SK-N-SH treated with all-trans-retinoic acid at 6 μM for 48 hours (cell line): Measurements from ENCODE around the gene NINL.

ENCODE experiments used
- ATAC-seq: fragments of 200-7000 bp; cut with Tn5 transposase; 3 replicates; pipeline ENCODE4 v1.9.1; 2020; ENCODE audit warnings: mild to moderate bottlenecking, moderate library complexity
- BACH2 ChIP-seq: fragments of 250-450 bp; sonication (Bioruptor Pico); IDR thresholded peaks from 2 replicates; pipeline ENCODE4 v1.9.0; 2021; ENCODE audit warnings: mild to moderate bottlenecking, borderline replicate concordance
- CREB5 ChIP-seq: fragments of 250-450 bp; sonication (Bioruptor Pico); IDR thresholded peaks from 2 replicates; pipeline ENCODE4 v1.5.1; 2020; ENCODE audit warnings: low read depth, mild to moderate bottlenecking, moderate library complexity
- ESRRG ChIP-seq: fragments of 250-450 bp; sonication (Bioruptor Pico); IDR thresholded peaks from 2 replicates; pipeline ENCODE4 v1.6.1; 2021; ENCODE audit warnings: mild to moderate bottlenecking
- ISL1 ChIP-seq: fragments of 250-450 bp; sonication (Bioruptor Pico); IDR thresholded peaks from 2 replicates; pipeline ENCODE4 v2.1.2; 2022; ENCODE audit warnings: mild to moderate bottlenecking, moderate library complexity
- OSR1 ChIP-seq: fragments of 250-450 bp; sonication (Bioruptor Pico); IDR thresholded peaks from 2 replicates; pipeline ENCODE4 v1.8.0; 2022; ENCODE audit warnings: moderate library complexity, mild to moderate bottlenecking, inconsistent platforms
- PATZ1 ChIP-seq: fragments of 250-450 bp; sonication (Bioruptor Pico); IDR thresholded peaks from 2 replicates; pipeline ENCODE4 v1.8.0; 2020; ENCODE audit warnings: mild to moderate bottlenecking, moderate library complexity, borderline replicate concordance
- PPARA ChIP-seq: fragments of 250-450 bp; sonication (Bioruptor Pico); IDR thresholded peaks from 2 replicates; pipeline ENCODE4 v1.5.0; 2020; ENCODE audit warnings: mild to moderate bottlenecking, borderline replicate concordance
- SNAI2 ChIP-seq: fragments of 250-450 bp; sonication (Bioruptor Pico); IDR thresholded peaks from 2 replicates; pipeline ENCODE4 v1.5.0; 2020; ENCODE audit warnings: mild to moderate bottlenecking, moderate library complexity
- TSHZ2 ChIP-seq: fragments of 250-450 bp; sonication (Bioruptor Pico); IDR thresholded peaks from 2 replicates; pipeline ENCODE4 v1.5.0; 2020; ENCODE audit warnings: mild to moderate bottlenecking, moderate library complexity
- ZFP30 ChIP-seq: fragments of 450-650 bp; formaldehyde crosslinking; IDR thresholded peaks from 2 replicates; pipeline ENCODE4 v1.5.0; 2022; ENCODE audit warnings: mild to moderate bottlenecking, moderate library complexity
- ZNF565 ChIP-seq: fragments of 450-650 bp; formaldehyde crosslinking; conservative IDR thresholded peaks from 2 replicates; pipeline ENCODE4 v1.5.0; 2020; ENCODE audit warnings: low read depth, mild to moderate bottlenecking, moderate library complexity
- ZNF70 ChIP-seq: fragments of 450-650 bp; formaldehyde crosslinking; IDR thresholded peaks from 2 replicates; pipeline ENCODE4 v1.5.0; 2020; ENCODE audit warnings: mild to moderate bottlenecking, moderate library complexity
- ZNF8 ChIP-seq: fragments of 450-650 bp; formaldehyde crosslinking; IDR thresholded peaks from 2 replicates; pipeline ENCODE4 v1.5.0; 2020; ENCODE audit warnings: mild to moderate bottlenecking, moderate library complexity
- TF ChIP-seq, protein P1 (sequence below): fragments of 250-450 bp; sonication (Bioruptor Pico); IDR thresholded peaks from 2 replicates; pipeline ENCODE4 v1.5.1; 2021; ENCODE audit warnings: mild to moderate bottlenecking, moderate library complexity
- TF ChIP-seq, protein P2 (sequence below): fragments of 250-450 bp; sonication (Bioruptor Pico); IDR thresholded peaks from 2 replicates; pipeline ENCODE4 v1.8.0; 2021; ENCODE audit warnings: low read depth, mild to moderate bottlenecking, moderate library complexity, borderline replicate concordance

The NINL gene

GRCh38 chr20:25497586-25498279, 87.6 kb downstream of the NINL start (continued):
- TF ChIP-seq, protein P1, sequence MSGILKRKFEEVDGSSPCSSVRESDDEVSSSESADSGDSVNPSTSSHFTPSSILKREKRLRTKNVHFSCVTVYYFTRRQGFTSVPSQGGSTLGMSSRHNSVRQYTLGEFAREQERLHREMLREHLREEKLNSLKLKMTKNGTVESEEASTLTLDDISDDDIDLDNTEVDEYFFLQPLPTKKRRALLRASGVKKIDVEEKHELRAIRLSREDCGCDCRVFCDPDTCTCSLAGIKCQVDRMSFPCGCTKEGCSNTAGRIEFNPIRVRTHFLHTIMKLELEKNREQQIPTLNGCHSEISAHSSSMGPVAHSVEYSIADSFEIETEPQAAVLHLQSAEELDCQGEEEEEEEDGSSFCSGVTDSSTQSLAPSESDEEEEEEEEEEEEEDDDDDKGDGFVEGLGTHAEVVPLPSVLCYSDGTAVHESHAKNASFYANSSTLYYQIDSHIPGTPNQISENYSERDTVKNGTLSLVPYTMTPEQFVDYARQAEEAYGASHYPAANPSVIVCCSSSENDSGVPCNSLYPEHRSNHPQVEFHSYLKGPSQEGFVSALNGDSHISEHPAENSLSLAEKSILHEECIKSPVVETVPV (CRISPR knock-in tag) = no peak
- no peak for TF ChIP-seq OSR1 (CRISPR knock-in tag)
- no peak for TF ChIP-seq ZNF565
- TF ChIP-seq TSHZ2 (CRISPR knock-in tag) = no peak

GRCh38 chr20:25496968-25497401, 88.3 kb downstream of the NINL start:
- TF ChIP-seq ESRRG (CRISPR knock-in tag) (no peak), OSR1 (CRISPR knock-in tag) (no peak)
- no peak; the same call in 2 of the 3 replicates for ATAC-seq

- ATAC-seq = no peak
- no peak for TF ChIP-seq ZNF70
- no peak for TF ChIP-seq ZFP30 (CRISPR knock-in tag)
- TF ChIP-seq, protein P2, sequence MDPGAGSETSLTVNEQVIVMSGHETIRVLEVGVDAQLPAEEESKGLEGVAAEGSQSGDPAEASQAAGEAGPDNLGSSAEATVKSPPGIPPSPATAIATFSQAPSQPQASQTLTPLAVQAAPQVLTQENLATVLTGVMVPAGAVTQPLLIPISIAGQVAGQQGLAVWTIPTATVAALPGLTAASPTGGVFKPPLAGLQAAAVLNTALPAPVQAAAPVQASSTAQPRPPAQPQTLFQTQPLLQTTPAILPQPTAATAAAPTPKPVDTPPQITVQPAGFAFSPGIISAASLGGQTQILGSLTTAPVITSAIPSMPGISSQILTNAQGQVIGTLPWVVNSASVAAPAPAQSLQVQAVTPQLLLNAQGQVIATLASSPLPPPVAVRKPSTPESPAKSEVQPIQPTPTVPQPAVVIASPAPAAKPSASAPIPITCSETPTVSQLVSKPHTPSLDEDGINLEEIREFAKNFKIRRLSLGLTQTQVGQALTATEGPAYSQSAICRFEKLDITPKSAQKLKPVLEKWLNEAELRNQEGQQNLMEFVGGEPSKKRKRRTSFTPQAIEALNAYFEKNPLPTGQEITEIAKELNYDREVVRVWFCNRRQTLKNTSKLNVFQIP (CRISPR knock-in tag) = no peak
- no peak for TF ChIP-seq BACH2
These were observed 89.0 kb downstream of the NINL start for GRCh38 chr20:25496165-25496967.

DNA sequence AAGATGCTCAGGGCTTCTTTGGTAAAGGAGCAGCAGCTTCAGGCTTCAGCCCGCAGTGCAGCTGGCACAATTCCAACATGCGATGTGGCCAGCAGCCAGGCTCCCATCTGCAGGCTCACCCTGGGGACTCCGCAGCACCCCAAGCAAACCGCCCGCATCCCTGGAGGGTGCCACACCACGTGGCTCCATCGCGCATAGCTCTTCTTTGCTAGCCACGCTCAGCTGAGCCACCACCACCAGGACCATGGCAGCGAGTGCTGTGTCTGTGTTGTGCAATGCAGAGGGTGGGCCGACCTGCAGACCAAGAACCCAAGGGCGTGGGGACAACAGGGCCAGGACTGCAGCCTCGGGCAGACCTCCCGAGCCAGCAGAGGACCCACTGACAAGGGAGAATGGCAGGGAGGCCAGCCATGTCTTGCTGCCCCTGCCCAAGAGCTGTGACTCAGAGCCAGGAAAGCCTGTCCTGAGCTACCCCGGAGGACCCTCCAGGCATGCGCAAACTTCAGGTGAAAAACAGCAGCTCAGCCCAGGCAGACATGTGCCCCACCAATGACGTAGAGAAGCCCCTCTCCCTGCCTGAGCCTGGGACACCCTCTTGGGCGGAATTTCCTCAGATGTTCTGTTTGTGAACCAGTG, 90.0 kb downstream of the NINL start:
- TF ChIP-seq TSHZ2 (CRISPR knock-in tag) = no peak
- TF ChIP-seq, protein P2 (CRISPR knock-in tag) = no peak
- TF ChIP-seq SNAI2 (CRISPR knock-in tag) = no peak
- no peak for TF ChIP-seq ZNF8 (CRISPR knock-in tag)
- TF ChIP-seq BACH2 = no peak
- no peak for TF ChIP-seq ZNF70
- no peak for TF ChIP-seq CREB5
- no peak for TF ChIP-seq ESRRG (CRISPR knock-in tag)
- TF ChIP-seq PATZ1 = no peak
- TF ChIP-seq ISL1 = no peak
- no peak for TF ChIP-seq PPARA (CRISPR knock-in tag)
- ATAC-seq = no peak
